Liver (tissue), 9 donors: Measurements from ENCODE around the gene SMARCE1. TPM values are rescaled to one million over a fixed set of nuclear protein-coding genes. Genes with fewer than 3 reads are reported as not detected.

ENCODE experiments used
- DNase-seq: peaks from one replicate; pipeline ENCODE4 v3.0.0-alpha.2; 2017; ENCODE audit warnings: low spot score
- H3K27ac ChIP-seq, 2 donors: one replicate each; pipeline ENCODE4 v1.7.0; 2013; ENCODE audit warnings: inconsistent platforms in 2 of 2, low read length in 2 of 2, control low read depth in 1 of 2, low read depth in 1 of 2, mild to moderate bottlenecking in 1 of 2
- H3K27me3 ChIP-seq, 4 donors: one replicate each; pipeline versions ENCODE4 v1.6.1 to v1.7.0; 2013; ENCODE audit warnings: low read length in 3 of 4, inconsistent platforms in 1 of 4, mild to moderate bottlenecking in 1 of 4, moderate library complexity in 1 of 4; ENCODE audit not compliant: control insufficient read depth in 4 of 4, insufficient read depth in 4 of 4
- H3K36me3 ChIP-seq, 4 donors: one replicate each; pipeline versions ENCODE4 v1.6.1 to v1.7.0; 2013; ENCODE audit warnings: low read length in 3 of 4, mild to moderate bottlenecking in 3 of 4, low read depth in 1 of 4, moderate library complexity in 1 of 4; ENCODE audit not compliant: control insufficient read depth in 4 of 4, insufficient read depth in 3 of 4
- H3K4me1 ChIP-seq, 4 donors: one replicate each; pipeline versions ENCODE4 v1.6.1 to v1.7.0; 2013; ENCODE audit warnings: low read length in 3 of 4, mild to moderate bottlenecking in 3 of 4, moderate library complexity in 1 of 4; ENCODE audit not compliant: control insufficient read depth in 4 of 4, insufficient read depth in 4 of 4
- H3K4me3 ChIP-seq, 3 donors: one replicate each; pipeline versions ENCODE4 v1.6.1 to v1.7.0; 2013; ENCODE audit warnings: low read length in 3 of 3, control low read depth in 1 of 3, low read depth in 1 of 3, mild to moderate bottlenecking in 1 of 3
- H3K9ac ChIP-seq, 2 donors: one replicate each; pipeline ENCODE4 v1.7.0; 2013; ENCODE audit warnings: low read length in 2 of 2, mild to moderate bottlenecking in 2 of 2, moderate library complexity in 2 of 2, control low read depth in 1 of 2, low read depth in 1 of 2
- H3K9me3 ChIP-seq, 4 donors: one replicate each; pipeline versions ENCODE4 v1.6.1 to v1.7.0; 2013; ENCODE audit warnings: low read length in 3 of 4; ENCODE audit not compliant: control insufficient read depth in 4 of 4
- EGR1 ChIP-seq, 2 donors: IDR thresholded peaks; 2 replicates each; pipeline ENCODE4 v1.6.1; 2016 to 2018; ENCODE audit warnings: antibody characterized with exemption in 2 of 2, low read depth in 2 of 2
- FOXA1 ChIP-seq: IDR thresholded peaks from 2 replicates; pipeline ENCODE4 v1.6.1; 2016; ENCODE audit warnings: antibody characterized with exemption
- FOXA2 ChIP-seq: IDR thresholded peaks from 2 replicates; pipeline ENCODE4 v1.6.1; 2016; ENCODE audit warnings: antibody characterized with exemption
- GABPA ChIP-seq, 2 donors: IDR thresholded peaks in 1 of 2; conservative IDR thresholded peaks in 1 of 2; 2 replicates each; pipeline ENCODE4 v1.6.1; 2016; ENCODE audit warnings: antibody characterized with exemption in 2 of 2, mild to moderate bottlenecking in 1 of 2, moderate library complexity in 1 of 2
- HNF4A ChIP-seq, 2 donors: conservative IDR thresholded peaks; 2 replicates each; pipeline ENCODE4 v1.6.1; 2016; ENCODE audit warnings: antibody characterized with exemption in 2 of 2, mild to moderate bottlenecking in 2 of 2
- JUND ChIP-seq, 2 donors: IDR thresholded peaks; 2 replicates each; pipeline ENCODE4 v1.6.1; 2016; ENCODE audit warnings: antibody characterized with exemption in 2 of 2
- RAD21 ChIP-seq, 2 donors: IDR thresholded peaks; 2 replicates each; pipeline ENCODE4 v1.6.1; 2016; ENCODE audit warnings: antibody characterized with exemption in 2 of 2, mild to moderate bottlenecking in 2 of 2
- RXRA ChIP-seq, 2 donors: IDR thresholded peaks; 2 replicates each; pipeline ENCODE4 v1.6.1; 2017 to 2018; ENCODE audit warnings: antibody characterized with exemption in 2 of 2, mild to moderate bottlenecking in 1 of 2
- SP1 ChIP-seq: IDR thresholded peaks from 2 replicates; pipeline ENCODE4 v1.6.1; 2018; ENCODE audit warnings: antibody characterized with exemption, mild to moderate bottlenecking
- YY1 ChIP-seq: IDR thresholded peaks from 2 replicates; pipeline ENCODE4 v1.6.1; 2016; ENCODE audit warnings: antibody characterized with exemption, mild to moderate bottlenecking
- WGBS: extraction: QIAGEN DNeasy Blood & Tissue Kit; methylation state at CpG from one replicate; pipeline ENCODE4 v1.1.7; 2013; 5-methylcytosine and 5-hydroxymethylcytosine counted together
- polyA plus RNA-seq, 2 donors: library from polyadenylated mRNA; stranded (reverse) in 1 of 2; unstranded in 1 of 2; fragments of 200-250 nt in 1 of 2; fragments of >200 nt in 1 of 2; fragmentation: Nextera tagmentation in 1 of 2; extraction: Ambion mirVana in 1 of 2; gene quantifications; one replicate each; pipeline versions ENCODE4 v1.2.1 to v1.2.3, GENCODE V29; 2013 to 2015
- total RNA-seq, 2 donors: library from RNA; depleted of rRNA; stranded (reverse); fragments of >200 nt; gene quantifications; one replicate each; pipeline ENCODE4 v1.2.3, GENCODE V29; 2014
- TF ChIP-seq, protein P1 (sequence below): IDR thresholded peaks from 2 replicates; pipeline ENCODE4 v1.6.1; 2016; ENCODE audit warnings: antibody characterized with exemption
- TF ChIP-seq, protein P2 (sequence below): IDR thresholded peaks from 2 replicates; pipeline ENCODE4 v1.6.1; 2016; ENCODE audit warnings: antibody characterized with exemption
- TF ChIP-seq, protein P3 (sequence below): IDR thresholded peaks from 2 replicates; pipeline ENCODE4 v1.6.1; 2016; ENCODE audit warnings: antibody characterized with exemption
- TF ChIP-seq, protein P4 (sequence below): fragments of 150-350 bp; IDR thresholded peaks from 2 replicates; pipeline ENCODE4 v1.5.1; 2017; ENCODE audit warnings: improper control_type of control experiment, low read depth, low read length; ENCODE audit not compliant: missing input control
- donor health status: healthy.
- donor health status: healthy.
- donor health status: healthy.
- donor health status: healthy.
- donor health status: healthy.

SMARCE1 gene
- total and polyA plus RNA-seq, 4 donors = 25.0 to 40.8 (median 36.3) TPM

DNA sequence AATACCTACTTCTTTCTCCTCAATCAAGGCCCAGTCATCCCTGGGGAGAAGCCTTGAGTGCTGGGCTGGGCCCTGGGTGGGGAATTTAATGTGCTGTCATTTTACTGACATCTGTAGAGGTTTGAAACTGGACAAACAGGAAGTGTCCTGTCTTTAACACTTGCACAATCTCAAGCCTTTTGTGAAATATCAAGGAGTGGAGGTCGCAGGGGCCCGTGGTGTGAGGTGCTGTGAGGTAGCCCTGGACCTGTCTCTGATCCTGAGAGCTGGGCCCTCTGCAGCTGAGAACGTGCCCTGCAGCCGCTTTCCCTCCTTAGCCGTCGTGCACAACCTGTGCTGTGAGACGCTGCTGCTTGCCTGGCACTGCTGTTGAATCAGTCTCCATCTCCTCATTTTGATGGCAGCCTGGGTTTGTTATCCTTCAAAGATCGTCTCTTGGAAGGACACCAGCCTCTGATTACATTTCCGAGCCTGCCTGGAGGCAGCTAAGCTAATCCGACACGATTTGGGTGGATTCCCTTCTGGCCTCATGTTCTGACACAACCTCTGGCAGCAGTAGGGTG lies 29.9 kb downstream of the SMARCE1 start:
- H3K36me3 ChIP-seq = no peaks in the 10 kb centered on the region
- no peaks in the 10 kb centered on the region for H3K27me3 ChIP-seq
- H3K9me3 ChIP-seq = no peaks in the 10 kb centered on the region
- H3K27ac ChIP-seq = no peak overlapping the region
- H3K4me3 ChIP-seq = no peak overlapping the region
- H3K9ac ChIP-seq = no peak overlapping the region
- TF ChIP-seq, protein P1, sequence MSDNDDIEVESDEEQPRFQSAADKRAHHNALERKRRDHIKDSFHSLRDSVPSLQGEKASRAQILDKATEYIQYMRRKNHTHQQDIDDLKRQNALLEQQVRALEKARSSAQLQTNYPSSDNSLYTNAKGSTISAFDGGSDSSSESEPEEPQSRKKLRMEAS = no peak
- TF ChIP-seq, protein P2, sequence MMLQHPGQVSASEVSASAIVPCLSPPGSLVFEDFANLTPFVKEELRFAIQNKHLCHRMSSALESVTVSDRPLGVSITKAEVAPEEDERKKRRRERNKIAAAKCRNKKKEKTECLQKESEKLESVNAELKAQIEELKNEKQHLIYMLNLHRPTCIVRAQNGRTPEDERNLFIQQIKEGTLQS = no peak
- H3K4me1 ChIP-seq = peaks cover 0 to 15% (median 9%) of the 10 kb centered on the region in 4 donors
- DNase-seq = no peak
- WGBS = 88% methylated on average over 11 of the region's 11 CpGs

DNA sequence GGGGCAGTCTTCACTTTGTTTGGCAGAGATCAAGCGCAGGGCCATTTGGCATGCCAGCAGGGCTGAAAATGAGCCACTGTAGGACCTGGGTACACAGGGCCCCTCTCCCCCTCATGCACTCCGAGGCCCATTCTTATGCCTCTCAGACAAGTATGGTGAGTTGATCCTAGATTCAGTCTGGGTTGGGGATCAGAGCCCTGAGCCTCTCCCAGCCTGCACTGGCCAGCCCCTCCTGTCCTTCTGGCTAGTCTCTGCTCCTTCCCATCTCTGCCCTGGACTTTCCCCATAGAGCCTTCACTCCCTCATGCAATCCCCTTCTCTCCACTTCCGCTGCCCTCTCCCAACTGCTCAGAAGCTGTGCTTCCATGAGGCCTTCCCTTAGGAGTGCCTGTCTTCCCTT lies 31.0 kb downstream of the SMARCE1 start:
- Histone ChIP-seq H3K27ac (no peak overlapping the region), H3K36me3 (no peaks in the 10 kb centered on the region), H3K4me3 (no peak overlapping the region), H3K27me3 (no peaks in the 10 kb centered on the region), H3K9me3 (no peaks in the 10 kb centered on the region), H3K4me1 (peaks cover 0 to 17% (median 10%) of the 10 kb centered on the region in 4 donors), H3K9ac (no peak overlapping the region)
- DNase-seq = no peak
- 67% methylated on average over 3 of the region's 3 CpGs for WGBS
- TF ChIP-seq FOXA2 = no peak

DNA sequence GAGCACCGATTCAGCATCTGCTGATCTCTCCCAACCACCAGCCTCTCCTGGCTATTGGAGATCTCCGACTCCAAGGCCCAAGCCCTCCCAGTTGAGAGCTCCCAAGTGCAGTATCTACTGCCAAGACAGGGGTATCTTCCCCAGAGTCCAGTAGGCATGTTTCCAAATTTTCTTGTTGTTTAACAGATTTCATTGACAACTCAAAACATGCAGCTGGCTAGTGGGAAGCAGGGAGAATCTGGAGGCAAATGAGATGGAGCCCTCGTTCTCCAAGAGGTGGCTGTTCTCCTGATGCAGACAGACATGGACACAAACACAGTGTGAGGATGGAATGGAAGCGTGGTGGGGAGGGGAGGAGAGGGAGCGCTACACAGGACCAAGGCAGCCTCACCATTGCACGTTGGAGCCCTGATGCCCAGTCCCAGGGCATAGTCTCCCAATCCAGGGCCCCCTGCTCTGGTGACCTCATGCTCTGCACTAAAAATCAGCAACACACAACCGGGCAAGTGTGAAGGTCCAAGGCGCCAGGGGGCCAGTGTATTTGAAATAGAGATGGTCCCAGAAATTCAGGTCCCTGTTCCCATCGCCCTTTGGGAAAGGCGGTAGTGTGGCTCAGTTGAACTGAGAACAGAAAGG lies 31.7 kb downstream of the SMARCE1 start:
- Histone ChIP-seq H3K4me3 (no peak overlapping the region), H3K27me3 (no peaks in the 10 kb centered on the region), H3K4me1 (peaks cover 0 to 17% (median 10%) of the 10 kb centered on the region in 4 donors), H3K36me3 (no peaks in the 10 kb centered on the region), H3K27ac (no peak overlapping the region), H3K9ac (no peak overlapping the region), H3K9me3 (no peaks in the 10 kb centered on the region)
- 72% methylated on average over 10 of the region's 10 CpGs for WGBS
- DNase-seq = no peak
- peak in 1 of 2 donors; percentile 0 for TF ChIP-seq HNF4A (conservative IDR thresholded peaks at IDR 0.05)
- TF ChIP-seq FOXA1 = no peak

DNA sequence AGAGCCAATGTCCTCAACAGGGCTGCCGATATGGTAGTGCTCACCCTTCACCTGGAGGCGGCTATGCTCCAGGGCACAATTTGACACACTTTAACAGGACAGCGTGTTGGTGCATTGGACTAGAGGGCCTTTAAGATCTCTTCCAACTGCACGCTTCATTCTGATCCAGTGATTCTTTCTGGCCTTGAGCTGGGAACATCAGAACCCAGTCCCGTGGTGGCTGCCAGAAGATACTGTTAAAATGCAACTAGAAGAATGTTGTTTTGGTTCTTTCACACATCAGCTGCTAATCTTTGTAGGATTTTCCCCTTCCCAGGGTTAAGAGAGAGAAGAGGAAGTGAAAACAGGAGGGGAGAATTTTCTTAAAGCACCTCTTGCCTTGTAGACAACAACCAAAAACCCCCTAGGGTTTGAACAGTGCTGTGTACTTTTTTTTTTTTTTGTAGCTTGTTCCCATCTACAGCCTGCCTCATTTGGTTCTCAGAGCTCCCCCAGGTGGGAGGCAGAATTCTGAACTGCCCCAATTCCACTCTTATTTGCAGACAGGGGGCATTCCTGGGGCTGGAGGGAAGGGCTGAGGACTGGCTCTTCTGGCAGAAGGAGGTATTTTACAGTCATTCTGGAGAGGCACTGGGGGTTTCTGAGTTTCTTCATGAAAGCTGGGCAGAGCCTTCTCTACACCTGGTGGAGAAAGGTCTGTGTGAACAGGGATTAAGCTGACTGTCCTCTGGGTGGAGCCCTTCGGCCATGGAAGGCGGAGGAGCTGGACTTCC lies 32.4 kb downstream of the SMARCE1 start:
- H3K27me3 ChIP-seq = no peaks in the 10 kb centered on the region
- H3K4me1 ChIP-seq = peaks cover 0 to 17% (median 10%) of the 10 kb centered on the region in 4 donors
- no peak overlapping the region for H3K4me3 ChIP-seq
- 56% methylated on average over 7 of the region's 7 CpGs for WGBS
- DNase-seq = peak; percentile 50
- no peaks in the 10 kb centered on the region for H3K36me3 ChIP-seq
- no peaks in the 10 kb centered on the region for H3K9me3 ChIP-seq
- H3K27ac ChIP-seq = no peak overlapping the region
- no peak overlapping the region for H3K9ac ChIP-seq
- TF ChIP-seq, protein P3, sequence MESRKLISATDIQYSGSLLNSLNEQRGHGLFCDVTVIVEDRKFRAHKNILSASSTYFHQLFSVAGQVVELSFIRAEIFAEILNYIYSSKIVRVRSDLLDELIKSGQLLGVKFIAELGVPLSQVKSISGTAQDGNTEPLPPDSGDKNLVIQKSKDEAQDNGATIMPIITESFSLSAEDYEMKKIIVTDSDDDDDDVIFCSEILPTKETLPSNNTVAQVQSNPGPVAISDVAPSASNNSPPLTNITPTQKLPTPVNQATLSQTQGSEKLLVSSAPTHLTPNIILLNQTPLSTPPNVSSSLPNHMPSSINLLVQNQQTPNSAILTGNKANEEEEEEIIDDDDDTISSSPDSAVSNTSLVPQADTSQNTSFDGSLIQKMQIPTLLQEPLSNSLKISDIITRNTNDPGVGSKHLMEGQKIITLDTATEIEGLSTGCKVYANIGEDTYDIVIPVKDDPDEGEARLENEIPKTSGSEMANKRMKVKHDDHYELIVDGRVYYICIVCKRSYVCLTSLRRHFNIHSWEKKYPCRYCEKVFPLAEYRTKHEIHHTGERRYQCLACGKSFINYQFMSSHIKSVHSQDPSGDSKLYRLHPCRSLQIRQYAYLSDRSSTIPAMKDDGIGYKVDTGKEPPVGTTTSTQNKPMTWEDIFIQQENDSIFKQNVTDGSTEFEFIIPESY = no peak
- TF ChIP-seq HNF4A (conservative IDR thresholded peaks at IDR 0.05) (peak in 1 of 2 donors; percentile 26), RAD21 (IDR thresholded peaks at IDR 0.05) (peak; percentile 89 to 95), RXRA (IDR thresholded peaks at IDR 0.05) (no peak), YY1 (no peak), GABPA (IDR thresholded peaks at IDR 0.05 in 1 of 2, conservative IDR thresholded peaks at IDR 0.05 in 1 of 2) (no peak), SP1 (no peak), JUND (IDR thresholded peaks at IDR 0.05) (no peak), FOXA1 (no peak), EGR1 (IDR thresholded peaks at IDR 0.05; ENCODE audit: low read depth in 2 of 2) (no peak), FOXA2 (no peak)
- TF ChIP-seq, protein P4, sequence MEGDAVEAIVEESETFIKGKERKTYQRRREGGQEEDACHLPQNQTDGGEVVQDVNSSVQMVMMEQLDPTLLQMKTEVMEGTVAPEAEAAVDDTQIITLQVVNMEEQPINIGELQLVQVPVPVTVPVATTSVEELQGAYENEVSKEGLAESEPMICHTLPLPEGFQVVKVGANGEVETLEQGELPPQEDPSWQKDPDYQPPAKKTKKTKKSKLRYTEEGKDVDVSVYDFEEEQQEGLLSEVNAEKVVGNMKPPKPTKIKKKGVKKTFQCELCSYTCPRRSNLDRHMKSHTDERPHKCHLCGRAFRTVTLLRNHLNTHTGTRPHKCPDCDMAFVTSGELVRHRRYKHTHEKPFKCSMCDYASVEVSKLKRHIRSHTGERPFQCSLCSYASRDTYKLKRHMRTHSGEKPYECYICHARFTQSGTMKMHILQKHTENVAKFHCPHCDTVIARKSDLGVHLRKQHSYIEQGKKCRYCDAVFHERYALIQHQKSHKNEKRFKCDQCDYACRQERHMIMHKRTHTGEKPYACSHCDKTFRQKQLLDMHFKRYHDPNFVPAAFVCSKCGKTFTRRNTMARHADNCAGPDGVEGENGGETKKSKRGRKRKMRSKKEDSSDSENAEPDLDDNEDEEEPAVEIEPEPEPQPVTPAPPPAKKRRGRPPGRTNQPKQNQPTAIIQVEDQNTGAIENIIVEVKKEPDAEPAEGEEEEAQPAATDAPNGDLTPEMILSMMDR = peak; percentile 73
- TF ChIP-seq, protein P2 = no peak
- TF ChIP-seq, protein P1 = no peak
